Measurements from ENCODE around the gene DLGAP3.
"Not testable (repeated sequence)": the region's sequence is repeated elsewhere in the genome, so short reads cannot be mapped to it uniquely, and the experiment has no call there.

The DLGAP3 gene

DNA sequence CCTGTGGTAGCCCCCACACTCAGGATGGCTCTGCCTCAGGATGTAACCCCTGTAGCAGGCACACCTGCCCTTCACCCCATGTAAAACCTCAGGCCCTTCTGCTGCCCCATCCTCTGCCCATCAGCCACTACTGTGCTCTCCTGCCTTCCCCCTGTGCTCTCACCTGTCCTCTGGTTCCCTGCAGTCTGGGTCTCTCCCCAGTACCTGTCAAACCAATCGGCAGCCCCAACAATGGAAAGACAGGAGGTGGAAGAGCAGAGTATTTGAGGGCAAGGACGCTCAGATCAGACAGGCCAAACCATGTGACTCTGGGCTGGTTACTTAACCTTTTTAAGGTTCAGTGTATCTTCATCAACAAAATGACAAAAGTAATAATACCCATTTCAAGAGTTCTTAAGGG lies 100.8 kb downstream of the DLGAP3 start:
- no peak for DNase-seq

DNA sequence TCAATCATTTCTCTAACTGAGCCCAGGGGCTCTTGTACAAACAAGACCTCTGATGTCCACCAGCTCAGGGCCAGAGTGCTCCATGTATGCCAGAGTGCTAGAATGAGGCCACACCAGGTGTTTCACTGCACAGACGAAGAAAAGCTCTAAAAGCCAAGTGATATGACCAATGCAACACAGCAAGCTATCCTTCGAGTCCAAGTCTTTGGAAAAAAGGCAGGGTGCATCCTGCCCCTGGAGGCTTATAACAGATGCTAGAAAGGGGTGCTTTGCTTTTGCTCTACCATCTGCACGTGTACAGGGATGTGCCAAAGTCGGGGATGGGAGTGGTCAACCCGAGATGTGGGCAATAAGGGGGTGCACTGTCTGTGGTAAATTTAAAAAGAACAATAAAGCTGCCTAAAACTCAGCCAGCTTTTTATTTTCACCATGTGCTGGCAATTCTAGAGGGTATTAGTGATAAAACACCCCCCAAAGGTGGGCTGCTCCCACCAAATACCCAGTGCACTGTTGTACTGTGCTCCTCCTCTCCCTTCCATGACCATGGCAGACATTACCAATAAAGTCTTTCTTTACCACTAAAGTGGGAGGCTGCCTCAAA lies 102.0 kb downstream of the DLGAP3 start:
- no peak for DNase-seq

DNA sequence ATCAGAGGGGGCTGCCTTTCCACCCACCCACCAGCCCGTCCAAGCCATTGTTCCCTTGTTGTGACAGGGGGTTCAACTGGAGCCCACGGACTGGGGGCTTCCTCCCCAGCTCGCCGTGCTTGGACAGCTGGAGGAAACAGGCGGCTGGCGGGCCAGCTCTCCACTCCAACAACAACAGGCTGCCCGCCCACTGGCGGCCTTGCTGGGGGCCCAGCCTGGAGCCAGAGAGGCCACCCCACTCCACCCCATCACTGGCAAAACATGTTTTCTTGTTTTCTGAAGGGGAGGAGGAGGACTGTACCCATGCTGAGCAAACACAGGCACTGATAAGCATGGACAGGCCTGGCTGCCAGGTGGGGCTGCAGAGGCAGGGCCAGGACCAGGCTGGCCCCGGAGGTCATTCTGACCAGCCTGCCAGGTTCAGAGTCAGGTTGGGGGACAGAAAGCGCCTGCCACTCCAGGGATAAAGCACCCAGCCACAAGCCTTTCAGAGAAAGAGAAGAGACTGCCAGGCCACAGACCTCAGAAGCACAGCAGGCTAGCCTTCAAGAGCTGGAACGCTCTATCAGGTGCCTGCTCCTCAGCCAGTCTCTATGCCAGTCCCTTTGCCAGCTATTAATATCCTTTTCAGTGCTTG lies 103.9 kb downstream of the DLGAP3 start:
- no peak for DNase-seq

DNA sequence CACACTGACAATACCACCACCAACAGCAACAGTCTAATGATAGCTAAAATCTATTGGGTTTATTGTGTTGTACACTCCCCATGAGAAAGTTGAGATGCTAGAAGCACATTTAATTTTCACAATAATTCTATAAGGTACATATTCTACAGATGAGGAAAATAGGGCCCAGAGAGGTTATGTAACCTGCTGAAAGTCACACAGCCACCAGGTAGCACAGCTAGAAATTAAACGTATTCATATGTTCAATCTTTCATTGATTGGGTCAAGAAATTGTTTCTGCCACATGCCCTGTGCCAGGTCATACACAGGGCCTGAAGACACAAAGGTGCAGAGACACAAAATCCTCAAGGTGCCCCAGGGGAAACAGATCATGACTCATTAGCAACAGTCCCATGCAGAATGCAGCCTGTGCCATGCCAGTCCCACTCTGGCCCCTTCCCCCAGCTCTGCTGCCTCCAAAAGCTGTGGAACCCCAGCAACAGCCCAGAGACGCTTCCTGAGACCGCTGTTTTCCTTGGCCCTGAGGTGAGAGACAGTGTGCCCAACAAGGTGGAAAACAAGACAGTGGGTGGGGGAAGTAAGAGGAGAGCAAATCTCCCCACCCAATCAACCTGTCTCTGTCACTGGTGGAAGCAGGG lies 104.5 kb downstream of the DLGAP3 start:
- no peak for DNase-seq

- no peak for DNase-seq
Observed at GRCh38 chr1:34822202-34822601, 107.2 kb downstream of the DLGAP3 start.

GRCh38 chr1:34818862-34819261 lies 110.6 kb downstream of the DLGAP3 start:
- DNase-seq, result not testable (repeated sequence)

DNA sequence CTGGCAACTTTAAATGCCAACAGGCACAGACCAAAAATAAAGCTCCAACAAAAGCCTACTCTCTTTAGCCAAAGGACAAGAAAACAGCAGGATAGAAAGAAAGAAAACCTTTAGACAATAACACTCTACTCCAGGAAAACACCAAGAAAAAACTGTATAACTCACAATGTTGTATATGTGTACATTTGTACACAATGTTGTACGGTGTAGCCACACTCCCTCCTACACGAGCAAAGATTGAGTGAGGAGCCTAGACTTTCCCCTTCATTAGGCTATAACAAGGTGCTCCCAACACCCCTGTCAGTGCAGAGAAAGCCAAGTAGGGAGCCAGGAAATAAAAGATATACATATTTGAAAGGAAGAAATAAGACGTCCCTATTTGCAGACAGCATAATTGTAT lies 112.7 kb downstream of the DLGAP3 start:
- DNase-seq, result no peak

GRCh38 chr1:34816332-34816731 lies 113.1 kb downstream of the DLGAP3 start:
- no peak for DNase-seq
